Right lobe of liver (tissue), 6 donors: ENCODE results near the gene SPIN1. TPM values are rescaled to one million over a fixed set of nuclear protein-coding genes. Genes with fewer than 3 reads are reported as not detected.

Experiments
- ATAC-seq, 4 donors: fragments of 200-7000 bp; cut with Tn5 transposase; one replicate each; pipeline ENCODE4 v1.9.1; 2020; ENCODE audit warnings: mild to moderate bottlenecking in 4 of 4, moderate library complexity in 4 of 4
- DNase-seq, 3 donors: peaks; one replicate each; pipeline ENCODE4 v3.0.0-alpha.2; 2020
- H3K27ac ChIP-seq, 3 donors: fragments of 200-600 bp; one replicate each; pipeline ENCODE4 v1.8.0; 2022
- H3K27me3 ChIP-seq, 2 donors: fragments of 200-600 bp; one replicate each; pipeline ENCODE4 v1.8.0; 2022
- H3K36me3 ChIP-seq, 4 donors: fragments of 200-600 bp; sonication (generic) in 1 of 4; one replicate each; pipeline versions ENCODE4 v1.5.1 to v1.8.0; 2017 to 2022; ENCODE audit warnings: control low read depth in 1 of 4
- H3K4me1 ChIP-seq, 4 donors: fragments of 200-600 bp; sonication (generic) in 1 of 4; one replicate each; pipeline versions ENCODE4 v1.5.1 to v1.8.0; 2017 to 2022; ENCODE audit warnings: control low read depth in 1 of 4
- H3K4me3 ChIP-seq, 3 donors: fragments of 200-600 bp; one replicate each; pipeline ENCODE4 v1.8.0; 2022
- H3K9me3 ChIP-seq, 4 donors: fragments of 200-600 bp; sonication (generic) in 1 of 4; one replicate each; pipeline versions ENCODE4 v1.5.1 to v1.8.0; 2017 to 2022; ENCODE audit warnings: control low read depth in 1 of 4
- POLR2A ChIP-seq: fragments of 450-650 bp; IDR thresholded peaks from one replicate; pipeline ENCODE4 v1.6.1; 2017; ENCODE audit warnings: antibody characterized with exemption, mild to moderate bottlenecking
- WGBS: methylation state at CpG from one replicate; pipeline ENCODE4 v1.1.6; 2018; ENCODE audit warnings: low coverage, low lambda C conversion rate; ENCODE audit not compliant: insufficient coverage; ENCODE audit errors: missing lambda C conversion rate; 5-methylcytosine and 5-hydroxymethylcytosine counted together
- intact Hi-C, 2 donors: fragments of 100-400 bp; cut with DNase I; formaldehyde crosslinking; loops; one replicate each; pipeline versions ENCODE4 v1.11.2 to v1.14.1; 2022
- total RNA-seq, 6 experiments: library from RNA; depleted of rRNA in 2 of 6; stranded (reverse); fragments of >200 nt in 2 of 6; fragmentation: NEBNext Ultra II Directional in 3 of 6; extraction: Animal tissue kit (Norgen Biotek cat#: 25700) in 3 of 6; gene quantifications; one replicate each; pipeline versions ENCODE4 v1.1.0 to v1.2.4, GENCODE V29; 2016 to 2023
- TF ChIP-seq, protein P1 (sequence below), 4 donors: fragments of 200-600 bp in 3 of 4; fragments of 450-650 bp in 1 of 4; IDR thresholded peaks; one replicate each; pipeline versions ENCODE4 v1.5.1 to v1.8.0; 2016 to 2022; ENCODE audit warnings: antibody characterized with exemption in 4 of 4, mild to moderate bottlenecking in 2 of 4
- donor health status: DM: no; HTN: yes; CAD: no.
- donor health status: DM: no; HTN: no; CAD: no.
- donor health status: DM: no; HTN: no; CAD: no.
- donor health status: DM: no; HTN: yes; CAD: no.
- donor health status: DM: no; HTN: yes; CAD: no.

Gene SPIN1
- total RNA-seq, 6 experiments from 2014 or later = 15.7 to 21.2 (median 18.7) TPM

GRCh38 chr9:88387036-88387551 is 1.1 kb upstream of the SPIN1 start:
- Histone ChIP-seq H3K36me3 (no peaks in the 10 kb centered on the region), H3K4me3 (peak overlapping the region; percentile 65 to 86 (median 81)), H3K27ac (peak overlapping the region; percentile 67 to 92 (median 86)), H3K9me3 (no peaks in the 10 kb centered on the region), H3K4me1 (peaks cover 0 to 13% (median 0%) of the 10 kb centered on the region in 4 donors), H3K27me3 (no peaks in the 10 kb centered on the region)
- peak; percentile 79 to 88 (median 83) for DNase-seq
- ATAC-seq = peak; percentile 71 to 82 (median 77)
- TF ChIP-seq, protein P1, sequence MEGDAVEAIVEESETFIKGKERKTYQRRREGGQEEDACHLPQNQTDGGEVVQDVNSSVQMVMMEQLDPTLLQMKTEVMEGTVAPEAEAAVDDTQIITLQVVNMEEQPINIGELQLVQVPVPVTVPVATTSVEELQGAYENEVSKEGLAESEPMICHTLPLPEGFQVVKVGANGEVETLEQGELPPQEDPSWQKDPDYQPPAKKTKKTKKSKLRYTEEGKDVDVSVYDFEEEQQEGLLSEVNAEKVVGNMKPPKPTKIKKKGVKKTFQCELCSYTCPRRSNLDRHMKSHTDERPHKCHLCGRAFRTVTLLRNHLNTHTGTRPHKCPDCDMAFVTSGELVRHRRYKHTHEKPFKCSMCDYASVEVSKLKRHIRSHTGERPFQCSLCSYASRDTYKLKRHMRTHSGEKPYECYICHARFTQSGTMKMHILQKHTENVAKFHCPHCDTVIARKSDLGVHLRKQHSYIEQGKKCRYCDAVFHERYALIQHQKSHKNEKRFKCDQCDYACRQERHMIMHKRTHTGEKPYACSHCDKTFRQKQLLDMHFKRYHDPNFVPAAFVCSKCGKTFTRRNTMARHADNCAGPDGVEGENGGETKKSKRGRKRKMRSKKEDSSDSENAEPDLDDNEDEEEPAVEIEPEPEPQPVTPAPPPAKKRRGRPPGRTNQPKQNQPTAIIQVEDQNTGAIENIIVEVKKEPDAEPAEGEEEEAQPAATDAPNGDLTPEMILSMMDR (IDR thresholded peaks at IDR 0.05) = no peak
- no peak for TF ChIP-seq POLR2A
- intact Hi-C loops = no loop called here
- WGBS = 12% methylated on average over 13 of the region's 14 CpGs

GRCh38 chr9:88387552-88388202 is 567 bp upstream of the SPIN1 start:
- H3K4me3 ChIP-seq = peak overlapping the region; percentile 65 to 86 (median 81)
- no peaks in the 10 kb centered on the region for H3K36me3 ChIP-seq
- no peaks in the 10 kb centered on the region for H3K27me3 ChIP-seq
- intact Hi-C loops = no loop called here
- H3K4me1 ChIP-seq = peaks cover 0 to 13% (median 0%) of the 10 kb centered on the region in 4 donors
- TF ChIP-seq POLR2A = peak; percentile 58
- TF ChIP-seq, protein P1 (IDR thresholded peaks at IDR 0.05) = no peak
- 0% methylated on average over 12 of the region's 40 CpGs for WGBS
- DNase-seq (peak; percentile 41 to 67 (median 60)), ATAC-seq (peak; percentile 53 to 68 (median 64))
- peak overlapping the region; percentile 67 to 92 (median 86) for H3K27ac ChIP-seq
- no peaks in the 10 kb centered on the region for H3K9me3 ChIP-seq

DNA sequence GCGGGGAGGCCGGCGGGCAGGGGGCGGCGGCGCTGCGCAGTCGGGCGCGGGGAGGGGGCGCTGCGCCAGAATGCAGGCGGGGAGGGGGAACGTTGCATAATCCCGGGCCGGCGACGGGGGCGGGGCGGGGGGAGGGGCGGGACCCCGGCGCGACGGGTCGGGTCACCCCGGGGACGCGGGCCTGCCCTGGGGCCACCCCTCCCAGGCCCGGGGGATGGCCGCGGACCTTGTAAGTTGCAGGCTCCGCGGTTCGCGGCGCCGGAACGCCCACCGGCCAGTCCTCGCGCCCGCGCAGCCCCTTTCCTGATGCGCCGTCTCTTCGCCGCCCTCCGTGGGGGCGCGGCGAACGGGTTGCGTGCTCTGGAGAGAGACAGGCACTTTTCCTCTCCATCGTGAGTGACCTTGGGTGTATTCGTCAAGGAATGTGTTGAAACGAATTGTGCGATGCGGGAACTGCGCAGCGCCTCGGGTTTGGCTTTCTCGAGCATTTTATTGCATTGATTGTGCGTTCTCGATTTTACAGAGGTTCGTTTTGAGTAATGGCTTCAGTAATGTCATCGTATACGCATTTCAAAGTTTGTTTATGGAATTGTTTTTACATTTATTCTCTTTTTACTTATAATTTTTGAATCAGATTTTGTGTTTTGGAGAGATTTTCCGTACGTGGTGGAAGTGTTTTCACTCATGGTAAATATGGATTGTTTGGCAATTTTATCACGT is 802 bp downstream of the SPIN1 start:
- H3K27me3 ChIP-seq = no peaks in the 10 kb centered on the region
- ATAC-seq (peak; percentile 16 to 46 (median 40)), DNase-seq (peak in 2 of 3 donors; percentile 66 to 67)
- TF ChIP-seq, protein P1 (IDR thresholded peaks at IDR 0.05) = no peak
- TF ChIP-seq POLR2A = no peak
- peak overlapping the region; percentile 76 to 92 (median 86) for H3K27ac ChIP-seq
- intact Hi-C loops = no loop called here
- 2% methylated on average over 29 of the region's 71 CpGs for WGBS
- H3K9me3 ChIP-seq = no peaks in the 10 kb centered on the region
- peak overlapping the region; percentile 65 to 89 (median 81) for H3K4me3 ChIP-seq
- H3K4me1 ChIP-seq = peaks cover 0 to 13% (median 0%) of the 10 kb centered on the region in 4 donors
- no peaks in the 10 kb centered on the region for H3K36me3 ChIP-seq

GRCh38 chr9:88390371-88390990 is 2.2 kb downstream of the SPIN1 start:
- intact Hi-C loops = no loop called here
- Histone ChIP-seq H3K36me3 (no peaks in the 10 kb centered on the region), H3K27me3 (no peaks in the 10 kb centered on the region), H3K4me1 (peaks cover 0 to 13% (median 0%) of the 10 kb centered on the region in 4 donors), H3K4me3 (no peak overlapping the region), H3K9me3 (no peaks in the 10 kb centered on the region), H3K27ac (no peak overlapping the region)
- no peak for DNase-seq
- ATAC-seq = no peak
- TF ChIP-seq, protein P1 (IDR thresholded peaks at IDR 0.05) = no peak
- TF ChIP-seq POLR2A = no peak
- WGBS = 67% methylated on average over 3 of the region's 3 CpGs
